GM19351 (cell line): Measurements from ENCODE around the gene LRFN2.

ENCODE experiments used
- ATAC-seq: cut with Tn5 transposase; IDR thresholded peaks from one replicate; pipeline ENCODE4 v1.9.1; 2021; ENCODE audit warnings: mild to moderate bottlenecking, moderate library complexity; ENCODE audit not compliant: unreplicated experiment

The LRFN2 gene

DNA sequence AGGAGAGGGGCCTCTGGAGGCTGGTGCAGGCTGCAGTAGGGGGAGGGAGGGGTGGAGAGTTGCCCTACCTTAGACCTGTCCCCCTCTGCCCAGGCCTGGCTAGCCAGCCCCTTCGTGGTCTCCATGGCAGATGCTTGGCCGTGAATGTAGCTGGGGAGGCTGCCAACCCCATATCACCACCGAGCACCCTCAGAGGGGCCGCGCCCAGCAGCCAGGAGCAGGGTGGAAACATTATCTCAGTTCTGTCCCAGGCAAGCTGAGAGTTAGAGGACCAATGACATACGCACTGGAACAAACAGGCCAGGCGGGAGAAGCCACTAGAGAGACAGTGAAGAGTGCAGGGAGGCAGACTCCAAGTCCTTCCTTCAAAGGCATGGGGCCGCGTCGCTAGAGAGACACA, 66.5 kb downstream of the LRFN2 start:
- no peak for ATAC-seq

DNA sequence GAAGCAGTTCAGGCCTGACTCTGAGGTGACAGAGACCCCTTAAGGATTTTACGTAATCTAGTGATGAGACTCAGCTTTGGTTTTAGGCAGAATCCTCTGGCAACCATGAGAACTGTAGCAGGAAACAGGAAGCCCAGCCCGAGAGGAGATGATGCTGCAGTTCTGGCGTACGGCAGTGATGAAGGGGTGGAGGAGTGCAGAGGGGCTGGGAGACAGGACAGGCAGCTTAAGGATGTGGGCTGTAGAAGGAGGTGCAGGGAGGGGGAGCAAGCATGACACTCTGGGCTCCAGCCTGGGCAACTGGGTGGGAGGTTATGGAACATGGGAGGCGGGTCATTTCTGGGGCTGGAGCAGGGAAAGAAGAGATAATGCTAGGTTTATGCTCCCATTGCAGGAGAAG, 67.1 kb downstream of the LRFN2 start:
- ATAC-seq, result no peak

DNA sequence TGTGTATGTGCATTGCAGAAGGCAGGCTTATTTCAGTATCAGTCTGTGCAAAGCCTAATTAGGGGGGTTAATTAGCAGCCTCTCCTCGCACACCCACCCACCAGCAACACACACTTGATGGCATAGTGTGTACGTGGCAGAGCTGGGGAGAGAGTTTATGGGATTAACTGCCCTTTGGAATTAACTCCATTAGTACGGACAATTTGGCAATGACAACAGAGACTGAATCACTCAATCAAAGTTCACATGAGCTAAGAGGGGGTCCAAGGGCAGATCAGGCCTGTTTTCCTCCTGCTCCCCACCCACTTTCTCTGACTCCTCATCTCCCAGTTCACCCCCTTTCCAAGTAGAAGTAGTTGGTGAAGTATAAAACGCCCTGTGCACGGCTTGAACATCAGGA, 69.5 kb downstream of the LRFN2 start:
- ATAC-seq, result no peak

DNA sequence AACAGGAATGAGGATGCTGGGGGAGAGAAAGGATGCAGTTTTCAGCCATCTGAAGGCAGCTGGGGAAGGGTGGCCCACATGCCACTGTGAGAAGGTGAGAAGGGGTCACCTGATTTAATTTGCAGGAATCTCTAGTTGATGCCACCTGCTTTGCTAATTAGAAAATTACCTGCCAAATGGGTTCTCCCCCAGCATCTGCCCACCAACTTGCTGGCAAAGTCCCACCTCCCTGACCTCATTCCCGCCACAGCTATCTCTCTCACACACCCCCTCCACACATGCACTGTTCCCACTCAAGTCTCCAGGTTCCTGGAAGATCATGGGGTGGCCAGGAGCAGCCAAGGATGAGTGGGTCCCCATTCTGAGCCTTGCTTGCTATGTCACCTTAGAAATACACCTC, 70.7 kb downstream of the LRFN2 start:
- ATAC-seq, result no peak

DNA sequence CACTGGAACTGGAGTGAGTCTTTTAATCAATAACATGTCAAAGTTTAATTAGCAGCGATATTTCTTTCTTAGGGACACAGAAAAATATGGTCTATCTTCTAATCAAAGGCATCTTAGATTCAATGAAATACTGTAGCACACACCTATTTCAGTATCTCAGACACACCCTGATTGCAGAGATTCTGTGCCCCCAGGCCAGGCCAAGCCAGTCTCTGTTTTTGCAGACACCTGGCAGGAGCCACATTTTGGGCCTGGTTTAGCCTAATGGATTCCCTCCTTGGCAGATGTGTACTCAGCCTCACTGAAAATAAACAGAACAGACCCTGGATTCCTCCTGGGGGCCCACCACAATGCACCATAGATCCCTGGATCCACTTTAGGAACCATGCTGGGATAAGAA, 74.8 kb downstream of the LRFN2 start:
- ATAC-seq, result no peak

DNA sequence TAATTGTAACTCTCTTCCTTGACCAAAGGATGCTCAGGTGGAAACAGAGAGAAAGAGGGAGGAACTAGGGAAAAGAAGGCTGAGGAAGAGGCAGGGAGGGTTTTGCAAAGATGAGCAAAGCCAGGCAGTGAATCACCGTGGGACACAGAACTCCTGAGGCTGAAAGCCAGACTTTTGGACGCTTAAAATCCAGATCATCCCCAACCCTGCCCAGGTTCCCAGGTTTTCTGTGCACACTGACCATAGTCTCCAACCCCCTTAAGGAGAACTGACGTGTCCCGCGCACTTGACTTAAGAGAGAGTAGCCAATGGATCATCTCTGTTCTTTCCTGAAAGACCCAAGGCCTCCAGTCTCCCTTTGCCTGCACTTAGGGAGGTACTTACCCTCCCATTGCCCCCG, 75.3 kb downstream of the LRFN2 start:
- ATAC-seq, result no peak

DNA sequence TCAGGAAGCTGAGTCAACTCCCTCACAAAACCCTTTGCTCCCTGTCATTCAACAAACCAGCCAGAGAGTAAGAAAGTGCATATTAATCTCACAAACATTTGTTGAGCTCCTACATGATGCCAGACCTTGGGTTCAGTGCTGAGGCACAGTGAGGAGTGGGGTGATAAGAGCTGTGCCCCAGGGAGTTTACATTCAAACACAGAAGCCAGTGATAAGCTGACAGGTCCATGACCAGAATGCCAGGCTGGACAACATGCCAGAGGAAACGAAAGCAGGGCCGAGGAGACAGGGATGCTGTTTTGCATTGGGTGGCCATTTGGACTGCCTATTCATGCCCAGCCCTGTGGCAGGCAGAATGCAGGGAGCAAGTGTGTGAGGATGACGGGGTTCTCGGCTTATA, 76.7 kb downstream of the LRFN2 start:
- no peak for ATAC-seq

- ATAC-seq, result no peak
These were observed 77.4 kb downstream of the LRFN2 start for GRCh38 chr6:40509716-40510260.

DNA sequence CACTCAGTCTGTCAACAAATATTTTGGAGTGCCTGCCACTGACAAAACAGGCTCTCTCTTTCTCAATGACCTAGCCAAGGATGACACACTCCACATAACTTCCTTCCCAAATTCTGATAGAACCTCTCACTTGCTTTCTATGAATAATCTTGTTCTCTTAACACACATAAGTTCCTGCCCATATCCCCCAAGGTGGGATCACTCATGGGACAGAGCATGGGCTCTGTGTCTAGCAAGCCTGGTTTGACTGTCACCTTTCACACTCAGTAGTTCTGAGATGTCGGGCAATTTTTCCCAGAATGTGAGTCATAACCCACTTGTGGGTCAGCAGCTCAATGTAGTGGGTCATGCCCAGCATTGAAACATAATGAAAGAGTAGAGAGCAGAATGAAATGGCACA, 78.1 kb downstream of the LRFN2 start:
- ATAC-seq, result no peak

GRCh38 chr6:40506954-40507353, 80.2 kb downstream of the LRFN2 start:
- no peak for ATAC-seq

GRCh38 chr6:40505191-40505810, 81.9 kb downstream of the LRFN2 start:
- no peak for ATAC-seq

DNA sequence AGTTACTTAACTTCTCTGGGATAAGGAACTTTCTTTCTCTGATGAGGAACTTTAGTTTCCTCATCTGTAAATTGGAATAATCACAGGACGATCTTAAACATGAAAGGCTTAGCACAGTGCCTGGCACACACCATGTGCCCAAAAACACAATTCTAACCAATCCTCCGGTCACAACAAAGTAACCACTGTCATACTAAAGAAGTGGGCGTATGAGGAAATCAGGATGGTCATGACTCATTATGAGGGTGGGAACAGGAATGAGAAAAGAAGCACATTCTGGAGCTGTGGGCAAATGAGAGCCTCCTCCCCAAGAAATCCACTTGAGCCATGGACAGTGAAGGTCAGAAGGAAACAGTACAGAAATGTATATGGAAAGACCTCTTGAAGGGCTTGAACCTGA, 82.9 kb downstream of the LRFN2 start:
- no peak for ATAC-seq

DNA sequence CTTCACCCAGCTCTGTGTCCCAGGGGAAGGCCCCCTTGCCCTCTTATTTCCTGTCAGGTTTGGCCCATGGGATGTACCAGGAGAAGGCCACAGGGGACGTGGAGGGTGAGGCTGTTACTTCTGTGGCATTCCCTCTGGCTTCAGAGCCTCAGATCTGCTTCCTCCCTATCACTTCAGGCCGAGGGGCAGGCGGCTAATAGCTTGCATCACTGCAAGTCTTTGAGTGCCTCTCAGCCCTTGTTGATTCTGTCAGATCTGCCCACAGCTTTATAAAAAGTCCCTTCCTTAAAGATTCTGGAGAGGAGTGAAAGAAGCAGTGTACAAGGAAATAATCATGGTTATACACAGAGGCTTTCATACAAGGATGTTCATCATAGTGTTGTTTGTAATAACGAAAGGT, 86.9 kb downstream of the LRFN2 start:
- no peak for ATAC-seq

DNA sequence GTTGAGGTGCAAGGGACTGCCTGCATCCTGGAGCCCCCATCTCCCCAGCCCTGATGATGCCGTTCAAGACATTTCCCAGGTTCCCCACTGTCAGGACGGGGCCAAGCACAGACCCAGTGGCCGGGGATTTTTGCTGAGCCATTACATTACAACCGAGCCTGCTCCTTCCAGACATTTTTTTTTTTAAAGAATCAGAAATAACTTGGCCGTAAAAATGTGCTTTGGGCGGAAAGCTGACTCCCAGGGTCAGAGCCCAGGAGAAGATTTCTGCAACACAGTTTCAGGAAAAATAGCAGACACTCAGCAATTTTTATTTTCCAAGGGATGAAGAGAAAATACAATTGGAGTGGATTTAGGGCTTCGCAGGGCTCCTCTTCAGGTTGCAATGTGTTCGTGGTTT, 87.9 kb downstream of the LRFN2 start:
- no peak for ATAC-seq

DNA sequence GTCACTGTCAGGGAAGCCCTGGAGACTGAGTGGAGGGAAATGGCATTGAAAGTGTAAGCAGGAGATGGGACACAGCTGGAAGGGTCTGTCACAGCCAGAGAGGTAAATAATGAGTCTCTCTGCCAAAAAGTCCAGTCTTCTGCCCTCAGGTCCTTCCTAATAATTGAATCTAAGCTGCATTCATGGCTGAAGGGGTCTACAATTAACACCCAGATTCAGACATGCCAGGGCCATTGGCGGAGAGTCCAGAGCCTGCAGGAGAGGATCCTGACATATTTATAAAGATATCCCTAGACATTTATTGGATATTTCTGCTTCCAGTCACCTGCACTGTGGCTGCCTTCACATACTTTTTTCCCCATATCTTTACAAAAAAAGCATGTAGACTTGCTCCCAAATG, 89.0 kb downstream of the LRFN2 start:
- no peak for ATAC-seq

GRCh38 chr6:40492187-40492586, 95.0 kb downstream of the LRFN2 start:
- no peak for ATAC-seq

- ATAC-seq, result no peak
These were observed 96.7 kb downstream of the LRFN2 start for GRCh38 chr6:40490508-40490907.

DNA sequence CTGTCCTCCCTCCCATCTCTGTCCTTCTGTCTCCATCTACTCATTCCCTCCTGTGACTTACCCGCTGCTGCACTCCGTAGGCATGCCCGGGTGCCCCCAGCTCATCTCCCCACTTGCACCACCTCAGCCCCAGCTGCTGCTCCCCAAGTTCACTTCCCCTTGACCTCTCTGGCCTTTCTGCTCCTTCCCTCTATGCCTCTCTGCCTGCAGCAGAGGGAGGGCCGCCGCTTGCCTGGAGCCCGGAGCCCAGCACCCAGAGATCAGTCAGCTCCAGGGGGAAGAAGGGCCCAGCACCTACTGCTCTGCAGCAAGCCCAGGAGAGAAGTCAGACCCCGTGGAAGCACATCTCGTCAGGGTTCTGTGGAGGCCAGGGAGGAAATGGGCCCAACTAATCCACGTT, 97.4 kb downstream of the LRFN2 start:
- no peak for ATAC-seq

GRCh38 chr6:40486576-40486975, 100.6 kb downstream of the LRFN2 start:
- no peak for ATAC-seq

DNA sequence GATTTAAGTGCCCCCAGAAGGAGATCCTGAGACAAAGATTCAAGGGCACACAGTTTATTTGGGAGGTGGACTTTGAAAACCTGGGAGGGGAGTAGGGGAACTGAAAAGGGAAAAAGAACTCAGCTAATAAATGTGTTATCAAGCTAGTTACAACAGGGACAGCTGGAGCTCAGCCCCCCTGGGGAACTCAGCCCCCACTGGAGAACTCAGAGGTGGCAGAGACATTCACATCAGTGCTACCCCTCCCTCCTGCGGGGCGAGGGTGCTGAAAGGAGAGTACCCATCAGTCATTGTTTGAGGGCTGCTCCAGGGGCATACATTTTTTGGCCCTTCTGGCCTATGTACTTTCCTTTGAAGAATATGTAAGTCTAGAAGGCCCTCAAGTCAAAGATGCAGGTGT, 101.4 kb downstream of the LRFN2 start:
- ATAC-seq, result no peak

DNA sequence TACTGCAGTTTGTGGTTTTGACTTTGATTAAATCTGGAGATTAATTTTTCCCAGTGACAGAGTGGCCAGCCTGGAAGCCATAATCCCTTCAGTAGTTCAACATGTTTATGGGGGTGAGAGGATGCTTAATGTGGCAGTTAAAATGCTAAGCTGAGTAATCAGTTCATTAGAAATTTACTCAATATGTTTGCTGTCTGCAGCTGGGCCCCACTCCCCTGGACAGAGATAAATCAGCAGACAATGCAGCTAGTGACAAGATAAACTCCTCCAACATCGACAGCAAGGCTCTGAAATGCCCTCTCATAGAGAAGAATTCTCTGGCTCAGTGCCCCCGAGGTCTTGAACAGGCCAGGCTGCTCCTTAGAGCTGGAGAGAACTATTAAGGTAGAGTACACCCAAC, 101.9 kb downstream of the LRFN2 start:
- ATAC-seq, result no peak

DNA sequence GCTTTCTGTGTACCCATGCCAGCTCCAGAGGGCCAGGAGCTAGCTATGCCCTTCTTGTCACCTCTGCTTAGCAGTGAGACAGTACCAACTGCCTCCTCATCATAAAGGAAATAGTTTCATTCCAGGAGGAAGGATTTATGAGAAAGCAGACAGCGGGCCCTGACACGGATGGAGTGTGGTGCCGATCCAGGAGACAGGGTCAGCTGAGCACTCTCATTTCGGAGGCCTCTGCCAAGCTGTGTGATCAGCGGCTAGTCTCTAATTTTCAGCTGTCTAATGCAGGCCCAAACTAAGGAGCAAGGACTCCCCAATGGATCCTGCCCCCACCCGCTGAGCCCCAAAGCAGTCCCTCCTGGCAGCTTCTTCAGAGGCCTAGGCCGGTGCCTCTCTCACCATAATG, 103.1 kb downstream of the LRFN2 start:
- no peak for ATAC-seq

- no peak for ATAC-seq
These were observed 104.6 kb downstream of the LRFN2 start for GRCh38 chr6:40482532-40482931.
